Caco-2 (cell line): ENCODE results near the gene TPBGL. TPM values are rescaled to one million over a fixed set of nuclear protein-coding genes. Genes with fewer than 3 reads are reported as not detected.

Experiments used
- BruUV-seq: library from RNA; stranded (reverse); fragments of 400-500 nt; replicated peaks from 2 replicates; lab custom pipeline; 2021; lab: Mats Ljungman, UMichigan
- CTCF ChIA-PET: fragments of 300-600 bp; sonication (Branson Sonifier 250); formaldehyde crosslinking; loops from one replicate; lab custom pipeline; 2022; ENCODE audit warnings: antibody characterized with exemption; lab: Charles Lee
- POLR2A ChIA-PET: fragments of 300-600 bp; sonication (Branson Sonifier 250); formaldehyde crosslinking; loops from one replicate; lab custom pipeline; 2022; ENCODE audit warnings: antibody characterized with exemption; lab: Charles Lee
- DNase-seq, 2 experiments: peaks; one replicate each; pipeline versions ENCODE4 v3.0.0 to v3.0.0-alpha.2; 2020 to 2022
- H3K27me3 ChIP-seq: replicated peaks from 2 replicates; pipeline ENCODE4 v1.6.0; 2011; ENCODE audit warnings: low read length; ENCODE audit not compliant: control insufficient read depth, insufficient read depth
- H3K36me3 ChIP-seq: 2 replicates; pipeline ENCODE4 v1.5.1; 2011; ENCODE audit warnings: low read length; ENCODE audit not compliant: control insufficient read depth, insufficient read depth
- H3K4me1 ChIP-seq: fragments of 250-450 bp; sonication (Bioruptor Pico); 2 replicates; pipeline ENCODE4 v1.5.1; 2020; ENCODE audit warnings: mild to moderate bottlenecking
- H3K4me3 ChIP-seq: 2 replicates; pipeline ENCODE4 v1.5.1; 2011; ENCODE audit warnings: low read depth, mild to moderate bottlenecking, control low read depth, low read length
- H3K9me3 ChIP-seq: fragments of 250-450 bp; sonication (Bioruptor Pico); 2 replicates; pipeline ENCODE4 v1.5.1; 2020; ENCODE audit warnings: mild to moderate bottlenecking, moderate library complexity
- H3K27ac Mint-ChIP-seq: one replicate; pipeline ENCODE4 v1.8.0; 2022; ENCODE audit warnings: mixed read lengths; ENCODE audit not compliant: unreplicated experiment
- H3K27me3 Mint-ChIP-seq: one replicate; pipeline ENCODE4 v1.8.0; 2022; ENCODE audit warnings: mixed read lengths; ENCODE audit not compliant: insufficient read depth, unreplicated experiment
- H3K36me3 Mint-ChIP-seq: one replicate; pipeline ENCODE4 v1.8.0; 2022; ENCODE audit warnings: mild to moderate bottlenecking, mixed read lengths; ENCODE audit not compliant: insufficient read depth, unreplicated experiment
- H3K4me1 Mint-ChIP-seq: one replicate; pipeline ENCODE4 v1.8.0; 2022; ENCODE audit warnings: low read depth, mixed read lengths; ENCODE audit not compliant: unreplicated experiment
- H3K4me3 Mint-ChIP-seq: one replicate; pipeline ENCODE4 v1.8.0; 2022; ENCODE audit warnings: mild to moderate bottlenecking, moderate library complexity, mixed read lengths; ENCODE audit not compliant: unreplicated experiment
- H3K9me3 Mint-ChIP-seq: one replicate; pipeline ENCODE4 v1.8.0; 2022; ENCODE audit warnings: mixed read lengths; ENCODE audit not compliant: unreplicated experiment
- CTCF ChIP-seq, 2 experiments: fragments of 200-600 bp in 1 of 2; IDR thresholded peaks; 1 replicate in 1 of 2; 2 replicates in 1 of 2; pipeline versions ENCODE4 v1.5.1 to v1.8.0; 2011 to 2022; ENCODE audit warnings: antibody characterized with exemption in 1 of 2, control low read depth in 1 of 2, inconsistent platforms in 1 of 2, low read depth in 1 of 2, low read length in 1 of 2, mild to moderate bottlenecking in 1 of 2, moderate library complexity in 1 of 2; ENCODE audit not compliant: insufficient read depth in 1 of 2, severe bottlenecking in 1 of 2, unreplicated experiment in 1 of 2
- intact Hi-C: fragments of 100-400 bp; cut with micrococcal nuclease; formaldehyde crosslinking; loops from one replicate; pipeline ENCODE4 v1.10.0; 2022; ENCODE audit not compliant: unreplicated experiment
- total RNA-seq: library from RNA; stranded (reverse); gene quantifications from 2 replicates; pipeline ENCODE4 v1.2.3, GENCODE V29; 2022

Gene TPBGL
- total RNA-seq, 1 experiment from 2014 or later, result 0.18 TPM

DNA sequence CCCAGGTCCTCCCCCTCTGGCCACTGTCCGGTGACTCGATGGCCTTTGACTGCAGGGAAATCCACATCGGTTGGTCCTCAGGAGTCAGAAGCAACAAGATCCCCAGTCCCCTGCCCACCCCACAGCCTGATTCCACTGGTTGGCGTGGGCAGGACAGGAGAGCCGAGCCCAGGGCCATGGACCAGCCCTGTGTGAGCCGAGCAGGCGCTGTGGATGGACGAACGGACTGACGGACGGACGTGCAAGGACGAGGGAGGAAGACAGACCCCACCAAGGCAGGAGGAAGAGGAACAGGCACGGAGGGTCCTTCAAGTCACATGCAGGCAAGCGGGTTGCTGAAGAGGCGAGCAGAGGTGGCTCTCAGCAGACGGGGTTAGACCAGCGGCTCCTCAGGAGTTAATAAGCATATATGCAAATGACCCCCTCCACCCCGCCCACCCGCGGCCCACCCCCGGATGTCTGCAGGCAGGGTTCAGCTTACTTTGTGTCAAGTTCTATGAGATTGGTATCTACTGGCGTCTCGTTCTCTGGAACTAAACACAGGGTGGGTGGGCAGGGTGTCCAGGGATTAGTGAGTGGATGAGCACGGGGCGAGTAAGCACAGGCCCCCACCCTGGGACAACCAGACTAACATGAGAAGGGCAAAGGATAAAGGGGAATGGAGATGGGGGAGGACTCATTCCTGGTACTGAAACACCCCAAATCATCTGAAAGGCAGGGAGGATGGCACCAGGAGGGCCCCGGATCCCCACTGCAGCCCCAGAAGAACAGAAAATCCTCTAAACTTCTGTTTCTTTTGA lies 26.8 kb downstream of the TPBGL start:
- CTCF ChIA-PET, result no interaction called here
- Mint-ChIP-seq H3K4me1 (peaks cover 15% of the 10 kb centered on the region), H3K9me3 (no peaks in the 10 kb centered on the region), H3K4me3 (no peak overlapping the region), H3K36me3 (peaks cover 39% of the 10 kb centered on the region), H3K27me3 (no peaks in the 10 kb centered on the region), H3K27ac (peak overlapping the region; percentile 26)
- DNase-seq, result peak in 1 of 2 experiments; percentile 38
- POLR2A ChIA-PET, result no interaction called here
- no peak for TF ChIP-seq CTCF (IDR thresholded peaks at IDR 0.05; ENCODE audit: insufficient read depth in 1 of 2, low read depth in 1 of 2, low read length in 1 of 2, severe bottlenecking in 1 of 2, unreplicated experiment in 1 of 2)
- no TSS peak for BruUV-seq
- Histone ChIP-seq H3K9me3 (no peaks in the 10 kb centered on the region), H3K4me3 (no peak overlapping the region), H3K4me1 (no peaks in the 10 kb centered on the region), H3K27me3 (no peaks in the 10 kb centered on the region), H3K36me3 (0 out of 2 replicates have a peak, but pooled peaks cover 3% of the 10 kb centered on the region)
- intact Hi-C loops, result no loop called here

DNA sequence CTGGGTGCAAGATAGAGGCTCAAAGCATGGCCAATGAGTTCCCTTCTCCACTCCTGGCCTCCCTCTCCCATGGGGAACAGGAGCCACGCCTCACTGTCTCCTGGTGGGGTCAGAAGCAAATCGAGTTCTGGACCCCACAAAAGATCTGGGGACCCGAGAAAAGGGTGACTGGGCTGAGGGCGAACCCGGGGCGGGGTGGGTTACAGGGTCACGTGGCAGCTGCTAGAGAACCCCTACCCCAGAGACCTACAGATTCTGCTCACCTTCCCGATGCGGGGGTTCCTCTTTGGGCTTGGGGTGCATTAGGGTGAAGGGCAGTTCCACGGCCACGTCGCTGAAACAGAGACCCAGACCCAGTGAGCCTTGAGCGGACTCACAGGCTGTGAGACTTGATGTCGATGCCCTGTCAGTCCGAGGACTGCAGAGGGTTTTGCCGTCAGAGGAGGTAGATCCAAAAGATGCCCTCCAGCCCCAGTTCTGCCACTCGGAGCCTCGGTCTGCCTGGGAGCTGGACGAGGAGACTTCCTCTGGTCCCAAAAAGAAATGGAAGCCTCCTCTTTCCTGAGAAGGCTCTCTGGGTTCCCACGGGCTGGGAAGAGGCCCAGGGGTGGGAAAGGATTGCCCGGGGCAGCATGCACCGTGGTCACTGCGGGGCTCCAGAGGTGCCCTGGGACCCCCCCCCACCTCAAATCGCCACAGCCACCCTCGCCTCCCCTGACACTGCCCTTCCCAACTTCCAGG lies 28.2 kb downstream of the TPBGL start:
- Mint-ChIP-seq H3K27me3 (no peaks in the 10 kb centered on the region), H3K4me1 (peaks cover 15% of the 10 kb centered on the region), H3K27ac (no peak overlapping the region), H3K9me3 (no peaks in the 10 kb centered on the region), H3K4me3 (no peak overlapping the region), H3K36me3 (peaks cover 46% of the 10 kb centered on the region)
- intact Hi-C loops, result no loop called here
- DNase-seq, result peak in 1 of 2 experiments; percentile 36
- Histone ChIP-seq H3K27me3 (no peaks in the 10 kb centered on the region), H3K4me3 (no peak overlapping the region), H3K36me3 (0 out of 2 replicates have a peak, but pooled peaks cover 5% of the 10 kb centered on the region), H3K9me3 (no peaks in the 10 kb centered on the region), H3K4me1 (no peaks in the 10 kb centered on the region)
- POLR2A ChIA-PET, result no interaction called here
- TF ChIP-seq CTCF (IDR thresholded peaks at IDR 0.05; ENCODE audit: insufficient read depth in 1 of 2, low read depth in 1 of 2, low read length in 1 of 2, severe bottlenecking in 1 of 2, unreplicated experiment in 1 of 2), result no peak
- CTCF ChIA-PET, result no interaction called here
- no TSS peak for BruUV-seq

- no peak for DNase-seq
- no peak for TF ChIP-seq CTCF (IDR thresholded peaks at IDR 0.05; ENCODE audit: insufficient read depth in 1 of 2, low read depth in 1 of 2, low read length in 1 of 2, severe bottlenecking in 1 of 2, unreplicated experiment in 1 of 2)
- H3K4me1 Mint-ChIP-seq, result peaks cover 15% of the 10 kb centered on the region
- CTCF ChIA-PET, result interaction anchor here (1.0 to 2.3 kb wide), 2 partner anchors 10 to 340 kb away, joined by 5 to 14 read pairs; no protein-coding TSS in a partner anchor
- Histone ChIP-seq H3K36me3 (0 out of 2 replicates have a peak, but pooled peaks cover 5% of the 10 kb centered on the region), H3K27me3 (no peaks in the 10 kb centered on the region), H3K9me3 (no peaks in the 10 kb centered on the region), H3K4me3 (no peak overlapping the region), H3K4me1 (no peaks in the 10 kb centered on the region)
- intact Hi-C loops, result no loop called here
- H3K27ac Mint-ChIP-seq, result no peak overlapping the region
- H3K4me3 Mint-ChIP-seq, result no peak overlapping the region
- no peaks in the 10 kb centered on the region for H3K9me3 Mint-ChIP-seq
- H3K36me3 Mint-ChIP-seq, result peaks cover 49% of the 10 kb centered on the region
- POLR2A ChIA-PET, result no interaction called here
- H3K27me3 Mint-ChIP-seq, result no peaks in the 10 kb centered on the region
- no TSS peak for BruUV-seq
Observed at GRCh38 chr11:75269367-75269660, 28.7 kb downstream of the TPBGL start.
